GM12878 (cell line): Measurements from ENCODE around the gene NCOA6. TPM values are rescaled to one million over a fixed set of nuclear protein-coding genes. Genes with fewer than 3 reads are reported as not detected.
A peak's percentile ranks its signal among the peaks of the same experiment; 100 is the strongest.

Source experiments
- ATAC-seq: fragments of 200-7000 bp; cut with Tn5 transposase; 3 replicates; pipeline ENCODE4 v1.9.1; 2020; ENCODE audit warnings: mild to moderate bottlenecking, moderate library complexity
- BruUV-seq: library from RNA; stranded (reverse); fragments of 400-500 nt; replicated peaks from 2 replicates; lab custom pipeline; 2021; lab: Mats Ljungman, UMichigan
- CTCF ChIA-PET: fragments of 300-600 bp; sonication (Branson Sonifier 250); formaldehyde crosslinking; extraction: SDS; loops from one replicate; lab custom pipeline; 2021; ENCODE audit warnings: inconsistent platforms; lab: Yijun Ruan, JAX
- POLR2A ChIA-PET: fragments of 350-600 bp; formaldehyde crosslinking; extraction: SDS; loops from one replicate; lab custom pipeline; 2021; ENCODE audit warnings: inconsistent platforms; lab: Charles Lee
- RAD21 ChIA-PET: fragments of 300-600 bp; sonication (Branson Sonifier 250); formaldehyde crosslinking; loops from one replicate; lab custom pipeline; 2023; ENCODE audit warnings: antibody characterized with exemption; ENCODE audit not compliant: unreplicated experiment; lab: Charles Lee
- SMC1A ChIA-PET: fragments of 300-600 bp; sonication (Branson Sonifier 250); formaldehyde crosslinking; loops from one replicate; lab custom pipeline; 2023; ENCODE audit not compliant: unreplicated experiment, uncharacterized antibody; lab: Charles Lee
- DNase-seq: peaks from one replicate; pipeline ENCODE4 v3.0.0-alpha.2; 2011; ENCODE audit warnings: low read depth, low spot score
- FAIRE-seq: peaks from 3 replicates; lab custom pipeline; 2011; peaks lifted over from hg19 to GRCh38; lab: Jason Lieb, UNC
- H2AFZ ChIP-seq: 2 replicates; pipeline ENCODE4 v1.6.0; 2011; ENCODE audit warnings: low read depth, low read length, control low read depth; ENCODE audit not compliant: control insufficient read depth
- H3K27ac ChIP-seq: 2 replicates; pipeline ENCODE4 v1.5.1; 2011; ENCODE audit warnings: control low read depth; ENCODE audit not compliant: control insufficient read depth, insufficient read depth
- H3K27me3 ChIP-seq, 2 experiments: replicated peaks in 1 of 2; 2 replicates each; pipeline versions ENCODE4 v1.6.0 to v1.6.1; 2011; ENCODE audit warnings: low read length in 1 of 2; ENCODE audit not compliant: control insufficient read depth in 2 of 2, insufficient read depth in 2 of 2
- H3K36me3 ChIP-seq, 2 experiments: 2 replicates each; pipeline ENCODE4 v1.5.1; 2011; ENCODE audit warnings: low read length in 1 of 2; ENCODE audit not compliant: control insufficient read depth in 2 of 2, insufficient read depth in 2 of 2
- H3K4me1 ChIP-seq: 2 replicates; pipeline ENCODE4 v1.6.1; 2011; ENCODE audit warnings: mild to moderate bottlenecking, low read length, moderate library complexity, mixed read lengths; ENCODE audit not compliant: control insufficient read depth, insufficient read depth
- H3K4me2 ChIP-seq: 2 replicates; pipeline ENCODE4 v1.6.0; 2011; ENCODE audit warnings: control low read depth; ENCODE audit not compliant: control insufficient read depth, insufficient read depth
- H3K4me3 ChIP-seq: fragments of 200-600 bp; sonication (generic); 2 replicates; pipeline ENCODE4 v1.5.1; 2016
- H3K79me2 ChIP-seq: 2 replicates; pipeline ENCODE4 v1.6.0; 2011; ENCODE audit warnings: low read length; ENCODE audit not compliant: control insufficient read depth, insufficient read depth
- H3K9ac ChIP-seq: 2 replicates; pipeline ENCODE4 v1.8.0; 2011; ENCODE audit warnings: low read length, control low read depth, mixed read lengths; ENCODE audit not compliant: control insufficient read depth, insufficient read depth
- H3K9me3 ChIP-seq: replicated peaks from 3 replicates; pipeline ENCODE4 v1.5.1; 2011; ENCODE audit warnings: mild to moderate bottlenecking, low read length; ENCODE audit not compliant: control insufficient read depth, insufficient read depth
- H4K20me1 ChIP-seq: 2 replicates; pipeline ENCODE4 v1.6.0; 2011; ENCODE audit not compliant: control insufficient read depth, insufficient read depth
- BCL11A ChIP-seq: IDR thresholded peaks from 2 replicates; pipeline ENCODE4 v1.6.1; 2011; ENCODE audit warnings: low read depth, low read length
- EGR1 ChIP-seq, 2 experiments: IDR thresholded peaks; 1 replicate in 1 of 2; 2 replicates in 1 of 2; pipeline ENCODE4 v1.6.1; 2011 to 2012; ENCODE audit warnings: low read depth in 2 of 2, low read length in 2 of 2, borderline replicate concordance in 1 of 2, mild to moderate bottlenecking in 1 of 2, moderate library complexity in 1 of 2
- MYB ChIP-seq: fragments of 150-350 bp; IDR thresholded peaks from 2 replicates; pipeline ENCODE4 v1.6.1; 2014; ENCODE audit warnings: mild to moderate bottlenecking, low read depth, low read length, borderline replicate concordance
- PBX3 ChIP-seq: IDR thresholded peaks from 2 replicates; pipeline ENCODE4 v1.6.1; 2011; ENCODE audit warnings: mild to moderate bottlenecking, low read depth, low read length, moderate library complexity; ENCODE audit not compliant: insufficient replicate concordance
- WGBS: methylation state at CpG from one replicate; pipeline ENCODE4 v1.1.6; 2016; ENCODE audit warnings: low lambda C conversion rate; ENCODE audit not compliant: insufficient replicate concordance, insufficient coverage; ENCODE audit errors: missing lambda C conversion rate; 5-methylcytosine and 5-hydroxymethylcytosine counted together
- in situ Hi-C: fragments of 300-500 bp; cut with MboI; formaldehyde crosslinking; loops from 9 replicates; pipeline ENCODE4 v1.14.3; 2018; ENCODE audit warnings: mixed read lengths
- intact Hi-C: fragments of 100-400 bp; cut with micrococcal nuclease; formaldehyde crosslinking; loops from one replicate; pipeline ENCODE4 v1.14.2; 2022; ENCODE audit not compliant: unreplicated experiment
- polyA plus RNA-seq, 11 experiments: library from polyadenylated mRNA; depleted of rRNA in 4 of 11; unstranded in 6 of 11; stranded (reverse) in 5 of 11; fragments of >200 nt; fragmentation: Nextera tagmentation in 4 of 11; fragmentation: Illumina TruSeq in 1 of 11; extraction: Ambion mirVana in 4 of 11; extraction: Trizol in 1 of 11; gene quantifications; 1 replicate in 1 of 11; 2 replicates in 10 of 11; pipeline versions ENCODE4 v1.2.1 to v1.2.3, GENCODE V29; 2011 to 2016; ENCODE audit warnings: inconsistent platforms in 2 of 11, missing spikeins in 2 of 11, low read depth in 1 of 11
- total RNA-seq, 4 experiments: library from RNA; depleted of rRNA in 3 of 4; stranded (reverse); fragments of >200 nt in 3 of 4; fragmentation: Illumina TruSeq in 1 of 4; extraction: Trizol in 1 of 4; gene quantifications; 2 replicates each; pipeline versions ENCODE4 v1.2.1 to v1.2.3, GENCODE V29; 2013 to 2021
- TF ChIP-seq, protein P1 (sequence below): fragments of 150-350 bp; IDR thresholded peaks from 2 replicates; pipeline ENCODE4 v1.6.1; 2014; ENCODE audit warnings: mild to moderate bottlenecking, low read depth, low read length

Gene NCOA6
- total and polyA plus RNA-seq, 10 of the 15 experiments (the other 5 are each of a cell fraction or from before 2014, with no cell fraction given): 6.1 to 20.6 (median 12.6) TPM

- 58% methylated on average over 3 of the region's 3 CpGs for WGBS
These were observed 149.9 kb downstream of the NCOA6 start for GRCh38 chr20:34675561-34675960.

More at GRCh38 chr20:34675561-34675960, 149.9 kb downstream of the NCOA6 start:
- Histone ChIP-seq H2AFZ (no peak overlapping the region), H3K79me2 (peaks cover 17% of the 10 kb centered on the region), H3K27me3 (no peaks in the 10 kb centered on the region)
- TF ChIP-seq, protein P1, sequence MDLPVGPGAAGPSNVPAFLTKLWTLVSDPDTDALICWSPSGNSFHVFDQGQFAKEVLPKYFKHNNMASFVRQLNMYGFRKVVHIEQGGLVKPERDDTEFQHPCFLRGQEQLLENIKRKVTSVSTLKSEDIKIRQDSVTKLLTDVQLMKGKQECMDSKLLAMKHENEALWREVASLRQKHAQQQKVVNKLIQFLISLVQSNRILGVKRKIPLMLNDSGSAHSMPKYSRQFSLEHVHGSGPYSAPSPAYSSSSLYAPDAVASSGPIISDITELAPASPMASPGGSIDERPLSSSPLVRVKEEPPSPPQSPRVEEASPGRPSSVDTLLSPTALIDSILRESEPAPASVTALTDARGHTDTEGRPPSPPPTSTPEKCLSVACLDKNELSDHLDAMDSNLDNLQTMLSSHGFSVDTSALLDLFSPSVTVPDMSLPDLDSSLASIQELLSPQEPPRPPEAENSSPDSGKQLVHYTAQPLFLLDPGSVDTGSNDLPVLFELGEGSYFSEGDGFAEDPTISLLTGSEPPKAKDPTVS: no peak
- TF ChIP-seq MYB (no peak), PBX3 (no peak), EGR1 (IDR thresholded peaks at IDR 0.05; ENCODE audit: borderline replicate concordance in 1 of 2, low read depth in 2 of 2, low read length in 2 of 2) (no peak), BCL11A (no peak)
- TF ChIP-seq, all 136 proteins: peak for 0
- ChIA-PET CTCF (interaction anchor here (1.0 kb wide), 2 partner anchors 32 to 363 kb away, joined by 3 read pairs; no protein-coding TSS in a partner anchor), SMC1A (interaction anchor here (0.8 to 1.7 kb wide), 3 partner anchors 32 to 118 kb away, joined by 3 to 7 read pairs (median 6); no protein-coding TSS in a partner anchor), RAD21 (interaction anchor here (0.7 to 2.2 kb wide), 3 partner anchors 33 to 94 kb away, joined by 4 to 12 read pairs (median 5); no protein-coding TSS in a partner anchor), POLR2A (interaction anchor here (1.0 kb wide), 1 partner anchor 28 kb away, joined by 3 read pairs; no protein-coding TSS in a partner anchor)
- no TSS peak for BruUV-seq
- in situ Hi-C loops: no loop called here
- ATAC-seq (no peak), DNase-seq (no peak), FAIRE-seq (no peak)
- Histone ChIP-seq H3K9me3 (no peaks in the 10 kb centered on the region), H3K4me2 (peak overlapping the region; percentile 92), H3K4me1 (no peaks in the 10 kb centered on the region; the same call in 1 of the 2 replicates), H3K36me3 (no peaks in the 10 kb centered on the region; a peak in 1 of 4 replicates), H3K27ac (no peak overlapping the region), H3K4me3 (peak overlapping the region; percentile 95; the same call in 1 of the 2 replicates), H4K20me1 (no peaks in the 10 kb centered on the region), H3K9ac (0 out of 2 replicates have a peak overlapping the region, but pooled peaks have one; percentile 20)
- intact Hi-C loops: no loop called here
